Endothelial cell of umbilical vein (primary cell): ENCODE measurements around the gene CEP152.

Experiments
- EZH2 ChIP-seq: IDR thresholded peaks from 2 replicates; pipeline ENCODE4 v1.6.1; 2012; ENCODE audit warnings: borderline replicate concordance, low read depth, mild to moderate bottlenecking, moderate library complexity, low read length, inconsistent platforms; ENCODE audit not compliant: severe bottlenecking
- FOS ChIP-seq: IDR thresholded peaks from 2 replicates; pipeline ENCODE4 v1.6.1; 2011; ENCODE audit warnings: mild to moderate bottlenecking, low read length, moderate library complexity, borderline replicate concordance; ENCODE audit not compliant: insufficient read depth
- GATA2 ChIP-seq: IDR thresholded peaks from 2 replicates; pipeline ENCODE4 v1.7.0; 2011; ENCODE audit warnings: low read depth, mild to moderate bottlenecking, moderate library complexity, mixed read lengths, low read length; ENCODE audit not compliant: insufficient read length, insufficient read depth
- JUN ChIP-seq: IDR thresholded peaks from 2 replicates; pipeline ENCODE4 v1.6.1; 2011; ENCODE audit warnings: borderline replicate concordance, low read depth; ENCODE audit not compliant: insufficient read length, insufficient read depth
- MYC ChIP-seq: IDR thresholded peaks from one replicate; pipeline ENCODE4 v1.6.1; 2011; ENCODE audit warnings: mild to moderate bottlenecking, low read depth, low read length
- POLR2A ChIP-seq: IDR thresholded peaks from 2 replicates; pipeline ENCODE4 v1.6.1; 2012; ENCODE audit warnings: low read depth, mild to moderate bottlenecking, control low read depth, low read length
- POLR2AphosphoS5 ChIP-seq: IDR thresholded peaks from 2 replicates; pipeline ENCODE4 v1.6.1; 2012; ENCODE audit warnings: low read depth, mild to moderate bottlenecking, control low read depth, low read length, moderate library complexity; ENCODE audit not compliant: insufficient read depth
- TF ChIP-seq, protein P1 (sequence below): IDR thresholded peaks from 2 replicates; pipeline ENCODE4 v1.6.1; 2011; ENCODE audit not compliant: insufficient read depth, insufficient read length
- TF ChIP-seq, protein P2 (sequence below), 2 donors: IDR thresholded peaks; 1 replicate in 1 of 2; 2 replicates in 1 of 2; pipeline ENCODE4 v1.5.1; 2011; ENCODE audit warnings: low read length in 2 of 2, mild to moderate bottlenecking in 2 of 2, moderate library complexity in 2 of 2, control low read depth in 1 of 2, inconsistent platforms in 1 of 2, low read depth in 1 of 2; ENCODE audit not compliant: insufficient read depth in 1 of 2; ENCODE audit errors: extremely low read depth in 1 of 2

GRCh38 chr15:48785712-48786111 is 25.2 kb downstream of the CEP152 start:
- no peak for TF ChIP-seq GATA2
- no peak for TF ChIP-seq POLR2AphosphoS5
- no peak for TF ChIP-seq EZH2
- TF ChIP-seq, protein P1, sequence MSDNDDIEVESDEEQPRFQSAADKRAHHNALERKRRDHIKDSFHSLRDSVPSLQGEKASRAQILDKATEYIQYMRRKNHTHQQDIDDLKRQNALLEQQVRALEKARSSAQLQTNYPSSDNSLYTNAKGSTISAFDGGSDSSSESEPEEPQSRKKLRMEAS = no peak
- TF ChIP-seq, protein P2, sequence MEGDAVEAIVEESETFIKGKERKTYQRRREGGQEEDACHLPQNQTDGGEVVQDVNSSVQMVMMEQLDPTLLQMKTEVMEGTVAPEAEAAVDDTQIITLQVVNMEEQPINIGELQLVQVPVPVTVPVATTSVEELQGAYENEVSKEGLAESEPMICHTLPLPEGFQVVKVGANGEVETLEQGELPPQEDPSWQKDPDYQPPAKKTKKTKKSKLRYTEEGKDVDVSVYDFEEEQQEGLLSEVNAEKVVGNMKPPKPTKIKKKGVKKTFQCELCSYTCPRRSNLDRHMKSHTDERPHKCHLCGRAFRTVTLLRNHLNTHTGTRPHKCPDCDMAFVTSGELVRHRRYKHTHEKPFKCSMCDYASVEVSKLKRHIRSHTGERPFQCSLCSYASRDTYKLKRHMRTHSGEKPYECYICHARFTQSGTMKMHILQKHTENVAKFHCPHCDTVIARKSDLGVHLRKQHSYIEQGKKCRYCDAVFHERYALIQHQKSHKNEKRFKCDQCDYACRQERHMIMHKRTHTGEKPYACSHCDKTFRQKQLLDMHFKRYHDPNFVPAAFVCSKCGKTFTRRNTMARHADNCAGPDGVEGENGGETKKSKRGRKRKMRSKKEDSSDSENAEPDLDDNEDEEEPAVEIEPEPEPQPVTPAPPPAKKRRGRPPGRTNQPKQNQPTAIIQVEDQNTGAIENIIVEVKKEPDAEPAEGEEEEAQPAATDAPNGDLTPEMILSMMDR (IDR thresholded peaks at IDR 0.05; ENCODE audit: extremely low read depth in 1 of 2, insufficient read depth in 1 of 2, low read depth in 1 of 2, low read length in 2 of 2) = no peak
- no peak for TF ChIP-seq POLR2A
- no peak for TF ChIP-seq MYC
- TF ChIP-seq JUN = no peak
- TF ChIP-seq FOS = no peak
